NCI-H82 treated with DMSO at 0.1 percent for 48 hours (cell line): ENCODE measurements around the gene PPARGC1A.
A peak's percentile ranks its signal among the peaks of the same experiment; 100 is the strongest.

Experiments
- DNase-seq: peaks from one replicate; lab custom pipeline; 2025; ENCODE audit not compliant: unreplicated experiment; lab: John Stamatoyannopoulos, UW

Gene PPARGC1A

DNA sequence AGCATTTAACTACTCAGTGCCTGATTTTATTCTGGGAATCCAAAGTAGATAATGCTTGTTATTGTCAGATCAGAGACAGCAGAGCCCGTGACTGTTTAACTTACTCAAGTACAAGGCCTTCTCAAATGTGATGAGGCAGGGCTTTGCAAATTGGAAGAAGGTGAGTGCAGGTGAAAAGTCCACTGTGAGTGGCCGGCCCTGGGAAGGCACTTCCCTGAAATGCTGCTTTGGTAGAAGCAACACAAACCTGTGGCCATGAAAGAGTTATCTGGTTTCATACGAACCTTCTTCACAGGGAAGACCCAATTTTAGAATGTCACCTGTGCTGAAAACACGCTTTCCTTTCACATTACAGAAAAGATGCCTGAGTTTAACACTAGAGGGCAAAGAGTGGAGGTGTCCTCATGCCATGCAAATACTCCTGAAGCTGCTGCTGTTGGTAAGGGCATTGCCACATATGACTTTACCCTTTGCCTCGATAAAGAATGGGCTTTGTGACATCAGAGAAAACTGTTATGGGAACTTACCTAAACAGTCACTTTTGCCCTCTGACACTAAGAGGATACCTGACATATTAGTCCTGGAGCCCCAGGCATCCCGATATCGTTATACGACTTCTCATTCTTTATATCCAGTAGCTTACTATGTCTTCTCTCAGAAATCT lies 8.0 kb downstream of the PPARGC1A start:
- DNase-seq: no peak

DNA sequence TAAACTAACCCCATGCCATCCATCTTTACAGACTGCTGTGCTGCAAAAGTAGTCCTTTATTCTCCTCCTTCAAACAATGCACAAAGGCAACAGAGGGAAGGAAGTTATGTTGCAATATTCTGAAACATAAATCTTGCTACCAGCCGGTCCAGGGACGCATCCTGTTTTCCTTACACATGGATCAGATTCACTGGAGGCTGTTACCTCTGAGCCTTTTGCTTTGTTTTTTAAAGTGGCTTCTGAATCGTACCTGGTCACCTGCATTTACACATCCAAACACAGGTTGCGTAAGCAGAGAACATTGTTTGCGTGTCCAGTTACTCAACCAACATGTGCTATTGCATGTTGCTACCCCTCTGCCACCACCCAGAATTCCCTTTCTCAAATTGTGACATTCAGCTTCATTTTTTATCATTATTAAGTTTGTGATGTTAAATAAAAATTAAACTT lies 8.8 kb downstream of the PPARGC1A start:
- DNase-seq: no peak

DNA sequence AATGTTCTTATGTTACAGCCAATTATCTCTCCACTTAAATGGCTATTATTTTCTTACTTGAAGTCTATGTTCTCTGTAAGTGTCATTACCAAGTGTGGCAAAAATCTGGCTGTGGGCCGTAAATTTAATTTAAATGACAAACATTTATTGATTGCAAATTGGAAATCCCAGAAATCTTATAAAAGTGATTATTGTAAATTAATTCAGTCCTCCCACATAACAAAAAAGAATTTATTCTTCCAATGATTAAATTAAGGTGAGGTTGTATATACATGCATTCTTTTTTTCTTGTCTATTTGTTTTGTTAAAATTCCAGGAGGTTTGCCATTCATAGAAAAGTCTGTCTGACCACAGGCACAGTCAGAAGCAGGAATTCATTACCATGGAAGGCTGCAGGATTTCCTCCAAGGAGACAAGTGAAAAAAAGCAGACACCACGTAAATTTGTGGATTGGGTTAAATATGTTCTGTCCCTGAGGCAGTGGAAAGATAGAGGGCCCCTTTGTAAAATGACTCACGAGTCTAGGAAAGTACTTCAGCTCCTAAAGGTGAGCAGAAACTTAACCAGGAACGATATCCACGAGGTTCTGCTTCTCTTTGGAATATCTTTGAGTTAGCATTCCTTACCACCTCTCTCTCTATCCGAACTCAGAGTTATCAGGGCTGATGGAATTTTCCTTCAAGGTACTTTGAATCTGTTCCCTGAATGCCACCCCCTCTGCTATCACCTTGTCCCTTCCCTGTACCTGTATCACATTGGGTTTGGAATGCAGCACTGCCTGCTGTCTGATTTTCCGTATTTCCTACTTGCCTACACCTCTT lies 10.7 kb downstream of the PPARGC1A start:
- DNase-seq: no peak

DNA sequence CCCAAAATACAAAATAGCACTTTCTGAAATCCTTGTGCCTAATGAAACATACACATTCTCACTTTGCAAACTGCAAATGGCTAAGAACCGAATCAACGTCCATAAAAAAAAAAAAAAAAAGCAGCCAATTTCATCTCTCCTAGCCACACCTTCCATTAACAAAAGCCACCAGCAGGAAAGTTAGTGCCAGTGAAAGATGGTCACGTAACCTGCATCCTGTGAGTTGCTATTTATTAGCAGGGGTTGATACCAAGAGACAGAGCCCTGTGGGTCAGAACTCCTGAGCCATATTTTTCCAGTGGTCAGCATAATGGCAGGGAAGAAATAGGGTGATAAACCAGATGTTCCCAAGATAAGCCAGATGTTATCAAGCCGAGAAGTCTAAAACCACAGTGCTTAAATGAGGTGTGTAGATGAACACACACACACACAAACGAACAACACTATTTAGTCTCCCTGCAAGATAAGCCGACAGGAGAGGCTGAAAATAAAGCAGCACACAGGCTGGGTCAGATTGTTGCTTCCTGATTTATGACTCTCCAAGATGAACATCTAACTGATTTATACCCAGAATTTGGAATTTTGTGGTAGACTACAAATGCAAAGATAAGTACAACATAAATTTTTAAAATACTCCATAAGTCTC lies 11.5 kb downstream of the PPARGC1A start:
- no peak for DNase-seq

DNA sequence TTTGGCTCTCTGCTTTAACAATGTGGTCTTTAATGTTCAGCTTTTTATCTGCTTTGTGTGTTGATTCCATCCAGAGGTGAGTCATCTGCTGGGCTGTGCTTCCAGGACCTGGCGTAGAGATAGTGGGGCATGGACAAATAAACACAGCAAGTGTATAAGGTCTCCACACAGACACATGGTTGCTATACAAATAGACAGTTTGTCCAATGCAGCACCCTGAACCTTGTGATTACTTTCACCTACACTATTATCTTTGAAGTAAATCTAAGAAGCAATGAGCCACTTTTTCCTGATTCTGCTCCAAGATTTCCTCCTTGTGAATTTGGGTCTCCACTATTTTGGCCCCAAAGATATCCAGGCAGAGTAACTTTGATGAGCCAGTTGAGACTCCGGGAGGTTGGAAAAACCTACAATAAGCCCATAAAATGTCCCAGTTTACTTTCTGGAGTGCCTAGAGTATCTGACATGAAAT lies 12.1 kb downstream of the PPARGC1A start:
- DNase-seq: no peak

DNA sequence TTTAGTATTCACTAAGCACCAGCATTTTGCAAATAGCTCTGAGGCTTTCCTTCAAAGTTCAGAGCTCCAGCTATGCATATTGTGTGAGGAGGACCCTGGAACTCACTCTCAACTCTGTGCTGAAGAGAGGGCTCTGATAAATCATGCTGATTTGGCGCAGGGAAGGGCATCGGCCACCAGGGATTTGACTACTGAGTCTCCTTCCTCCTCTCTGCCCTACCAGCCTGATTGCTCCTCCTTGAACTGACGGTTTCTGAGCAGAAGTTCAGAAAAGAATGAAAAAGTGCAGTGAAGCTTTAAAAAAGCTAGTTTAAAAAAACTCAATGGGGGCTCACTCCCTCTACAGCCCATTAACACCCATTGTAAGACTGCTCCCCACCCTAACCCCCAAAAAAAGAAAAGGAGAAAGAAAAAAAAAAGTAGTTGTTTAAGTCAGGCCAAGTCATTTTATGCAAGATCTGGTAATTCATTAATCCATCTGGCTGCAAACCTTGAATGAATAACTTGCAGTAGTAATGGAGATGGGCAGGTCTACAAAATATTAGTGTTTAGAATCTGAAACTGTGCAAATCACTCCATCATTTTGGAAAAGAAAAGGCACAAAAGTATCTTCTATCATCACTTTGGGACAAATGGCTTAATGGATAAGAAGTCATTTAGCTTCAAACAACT lies 13.3 kb downstream of the PPARGC1A start:
- no peak for DNase-seq

DNA sequence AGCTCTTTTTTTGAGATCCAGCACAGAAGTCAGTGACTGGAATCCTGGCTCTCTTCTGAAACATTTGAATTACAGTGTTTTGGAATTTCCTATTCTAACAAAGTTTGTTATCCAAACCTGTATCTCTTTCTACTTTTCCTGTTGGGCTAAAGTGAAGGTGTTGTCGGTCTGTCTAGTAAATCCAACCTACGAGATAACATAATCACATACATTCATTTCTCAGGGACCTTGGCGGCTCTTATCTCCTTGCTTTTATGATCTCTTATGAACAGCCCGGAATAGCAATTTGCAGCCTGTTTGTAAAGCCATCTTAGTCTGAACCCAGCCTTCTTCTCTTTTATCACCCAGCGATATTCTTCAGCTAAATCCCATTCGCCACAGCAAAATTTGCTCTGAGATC lies 14.5 kb downstream of the PPARGC1A start:
- no peak for DNase-seq

DNA sequence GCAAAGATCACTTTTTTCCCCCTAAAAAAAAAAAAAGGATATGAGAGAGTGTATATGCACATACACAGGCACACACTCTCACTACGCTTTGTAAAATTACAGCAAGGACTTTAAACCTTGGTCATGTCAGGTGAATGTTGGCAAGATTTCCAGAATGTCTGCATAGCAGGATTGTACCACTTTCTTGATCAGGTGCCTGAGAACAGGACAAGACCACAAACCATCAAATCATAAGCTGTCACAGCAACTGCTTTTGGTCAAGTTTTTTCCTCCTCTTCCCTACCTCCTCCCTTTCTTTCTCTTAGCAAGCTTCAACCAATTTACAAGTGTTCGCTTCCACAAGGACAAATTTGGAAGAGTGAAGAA lies 15.3 kb downstream of the PPARGC1A start:
- no peak for DNase-seq

DNA sequence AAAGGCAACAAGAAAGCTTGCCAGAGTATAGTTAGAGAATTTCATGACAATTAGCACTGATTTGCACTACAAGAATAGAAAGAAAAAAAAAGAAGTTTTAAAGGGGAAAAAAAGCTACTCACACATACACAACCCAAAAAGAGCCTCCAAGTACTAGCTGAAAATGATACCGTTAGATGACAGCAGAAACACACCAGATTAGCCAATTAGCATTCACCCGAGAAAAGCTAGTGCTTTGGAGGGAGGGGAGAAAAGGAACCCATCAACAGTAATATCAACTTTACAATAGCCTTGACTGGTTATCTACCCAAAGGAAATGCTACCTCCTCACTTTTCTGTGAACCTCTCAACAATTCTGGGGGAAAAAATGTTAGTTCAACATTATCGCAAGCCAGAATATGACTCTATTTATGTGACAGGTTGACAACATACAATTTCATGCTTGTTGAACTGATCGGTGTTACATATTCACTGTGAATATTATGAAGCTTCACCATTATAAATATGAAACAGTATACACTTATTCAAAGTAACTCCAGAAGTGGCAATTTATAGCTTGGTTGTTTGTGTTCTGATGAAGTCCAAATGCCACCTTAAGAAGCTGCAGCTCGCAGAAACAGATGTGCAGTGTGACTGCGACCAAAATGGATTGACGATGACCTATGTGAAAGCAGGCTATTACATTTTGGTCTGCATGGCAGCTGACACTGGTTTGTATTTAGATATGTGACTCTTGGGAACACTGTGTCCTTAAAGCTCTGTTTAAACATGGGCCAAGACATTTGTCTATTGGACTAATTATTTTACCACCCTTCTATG lies 15.9 kb downstream of the PPARGC1A start:
- DNase-seq: no peak

DNA sequence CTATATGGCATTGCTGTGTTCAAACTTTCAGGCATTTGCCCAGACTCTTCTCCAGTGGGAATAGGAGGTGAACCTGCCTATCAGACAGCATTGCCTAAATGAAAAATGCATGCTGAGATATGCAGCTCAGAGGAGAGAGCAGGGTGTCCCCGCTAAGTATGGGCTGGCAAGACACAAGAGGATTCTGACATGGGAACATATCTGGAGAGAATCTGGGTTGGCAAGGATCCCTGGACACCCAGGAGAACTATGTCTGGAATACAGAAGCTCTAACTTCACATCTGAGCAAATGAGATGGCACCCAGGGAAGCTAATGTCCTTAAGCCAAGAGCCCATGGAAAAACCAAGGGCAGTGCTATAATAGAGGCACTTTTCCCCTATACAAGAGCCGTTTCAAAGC lies 18.4 kb downstream of the PPARGC1A start:
- no peak for DNase-seq

DNA sequence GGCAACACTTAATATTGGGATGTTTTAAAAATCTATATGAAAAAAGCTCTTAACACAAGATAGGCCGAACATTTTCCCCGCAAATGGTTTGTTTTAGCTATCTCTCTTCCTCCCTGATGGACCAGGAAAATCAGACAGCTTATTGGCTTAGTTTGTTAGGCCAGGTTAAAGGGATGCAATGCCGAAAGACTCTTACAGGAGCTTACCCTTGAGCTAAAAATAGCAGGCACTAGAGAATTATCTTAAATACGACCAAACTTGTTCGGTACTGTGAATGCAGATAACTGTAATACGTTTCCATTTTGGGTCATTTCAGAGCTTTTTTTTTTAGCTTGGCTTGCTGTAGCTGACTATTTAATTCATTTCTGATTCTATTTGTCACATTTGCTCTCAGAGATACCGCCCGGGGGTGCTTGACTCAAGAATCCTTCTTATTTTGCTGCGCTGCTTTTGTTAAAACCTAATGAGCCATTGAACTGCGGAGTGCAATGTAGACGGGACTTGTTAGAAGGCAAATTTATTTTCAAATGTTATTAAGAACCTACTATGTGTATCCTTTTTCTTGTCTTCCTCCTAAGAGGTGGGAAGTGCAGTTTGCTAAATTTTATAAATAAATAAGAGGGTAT lies 23.3 kb downstream of the PPARGC1A start:
- peak; percentile 9 for DNase-seq

DNA sequence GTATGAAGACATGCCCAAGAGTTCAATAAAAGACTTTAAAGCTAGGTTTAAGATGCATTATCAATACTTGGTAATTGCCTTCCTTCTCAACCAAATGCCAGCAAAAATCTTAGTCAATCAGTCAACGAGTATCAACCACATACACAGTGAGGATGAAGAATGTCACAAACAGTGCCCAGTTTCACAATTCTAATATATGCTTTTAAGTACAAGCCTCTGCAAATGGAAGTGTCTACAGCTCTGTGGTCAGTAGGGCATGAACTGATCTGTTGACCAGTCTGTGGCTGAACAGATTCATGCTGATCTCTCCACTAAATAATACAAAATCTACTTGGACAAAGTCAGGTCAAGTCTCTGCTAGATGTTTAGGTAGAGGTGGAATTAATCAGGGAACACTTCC lies 27.9 kb downstream of the PPARGC1A start:
- DNase-seq: no peak

DNA sequence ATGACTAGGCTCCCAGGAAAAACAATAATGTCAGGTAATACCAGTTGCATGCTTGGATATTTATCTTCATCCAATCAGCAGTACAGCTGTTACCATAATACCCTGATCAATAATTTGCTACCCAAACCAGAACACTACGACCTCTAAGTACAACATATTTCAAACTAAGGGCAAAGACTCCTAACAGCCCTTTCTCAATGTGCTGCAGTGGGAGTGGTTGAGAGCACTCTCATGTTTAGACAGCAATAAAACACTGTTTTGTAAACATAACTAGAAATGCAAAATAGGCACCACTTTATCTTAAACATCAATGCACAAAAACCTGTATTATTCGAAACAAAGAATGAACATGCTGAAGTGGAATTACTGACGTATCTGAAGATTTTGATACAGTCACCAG lies 28.9 kb downstream of the PPARGC1A start:
- no peak for DNase-seq

DNA sequence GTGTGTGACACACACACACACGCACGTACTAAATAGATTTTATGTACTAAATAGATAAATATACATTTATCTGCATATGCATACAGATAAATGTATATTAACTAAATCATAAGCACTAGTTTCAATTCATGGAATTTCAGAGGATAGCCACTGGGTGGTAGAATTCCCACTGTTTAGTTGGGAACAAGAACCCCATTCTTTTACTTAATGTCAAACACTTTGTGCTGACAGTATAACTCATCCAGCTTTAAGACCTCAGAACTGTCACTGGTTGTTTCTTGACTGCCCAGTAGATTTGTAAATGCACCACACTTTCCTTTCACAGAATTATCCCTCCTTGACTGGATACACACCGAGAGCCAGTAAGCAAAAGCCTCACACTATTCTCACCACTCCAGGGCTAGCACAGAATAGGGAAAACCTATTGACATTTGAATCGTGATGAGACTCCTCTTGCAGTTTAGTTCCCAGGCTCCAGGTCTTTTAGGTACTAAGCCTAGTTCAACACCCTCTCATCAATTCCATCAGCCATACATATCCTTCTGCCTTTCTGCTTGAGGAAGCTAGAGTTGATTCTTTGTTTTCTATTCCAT lies 32.4 kb downstream of the PPARGC1A start:
- DNase-seq: no peak

DNA sequence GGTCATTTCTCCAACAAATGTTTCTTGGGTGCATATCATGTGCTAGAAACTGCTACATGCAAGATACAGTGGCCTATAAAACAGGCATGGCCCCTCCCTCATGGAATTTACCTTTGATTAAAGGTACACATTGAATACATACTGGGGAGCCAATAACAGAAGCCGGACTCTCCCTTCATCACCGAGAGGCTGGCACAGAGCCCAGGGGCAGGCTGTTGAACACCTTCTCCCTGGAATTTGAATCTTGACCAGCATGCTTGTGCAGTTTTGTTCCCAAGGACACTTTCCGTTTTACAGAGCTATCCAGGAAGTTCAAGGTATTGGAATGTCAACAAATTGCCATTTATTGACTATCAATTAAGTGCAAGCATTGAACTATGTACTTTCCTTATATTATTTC lies 33.2 kb downstream of the PPARGC1A start:
- no peak for DNase-seq

DNA sequence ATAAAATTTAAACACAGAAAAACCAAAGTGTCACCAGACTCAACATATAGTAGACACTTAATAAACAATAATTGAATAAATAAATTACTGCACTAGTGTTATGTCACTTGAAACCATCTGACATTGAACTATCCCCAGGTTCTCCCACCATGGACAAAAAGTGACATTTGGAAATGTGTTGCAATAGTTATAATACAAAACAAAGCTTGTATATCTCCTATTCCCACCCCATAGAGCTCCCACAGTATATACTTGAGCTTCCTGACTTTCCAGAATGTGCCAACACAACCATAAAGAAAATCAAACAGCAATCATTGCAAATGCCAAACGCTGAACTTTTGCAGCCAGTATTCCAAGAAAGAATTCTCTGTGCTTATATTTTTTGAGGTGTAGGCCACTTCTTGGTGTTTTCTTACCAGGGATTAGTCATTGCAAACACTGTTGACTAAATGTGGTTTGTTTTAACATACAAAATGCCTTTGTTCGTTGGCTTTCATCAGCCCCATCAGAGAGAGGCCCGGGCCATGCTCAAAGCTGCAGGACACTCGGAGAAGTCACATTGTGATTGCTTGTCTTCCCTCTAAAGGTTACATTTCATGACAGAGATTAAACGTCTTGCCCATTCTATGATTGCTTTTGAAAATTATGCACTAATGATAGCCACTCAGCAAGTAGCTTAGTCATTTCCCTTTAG lies 33.8 kb downstream of the PPARGC1A start:
- no peak for DNase-seq

DNA sequence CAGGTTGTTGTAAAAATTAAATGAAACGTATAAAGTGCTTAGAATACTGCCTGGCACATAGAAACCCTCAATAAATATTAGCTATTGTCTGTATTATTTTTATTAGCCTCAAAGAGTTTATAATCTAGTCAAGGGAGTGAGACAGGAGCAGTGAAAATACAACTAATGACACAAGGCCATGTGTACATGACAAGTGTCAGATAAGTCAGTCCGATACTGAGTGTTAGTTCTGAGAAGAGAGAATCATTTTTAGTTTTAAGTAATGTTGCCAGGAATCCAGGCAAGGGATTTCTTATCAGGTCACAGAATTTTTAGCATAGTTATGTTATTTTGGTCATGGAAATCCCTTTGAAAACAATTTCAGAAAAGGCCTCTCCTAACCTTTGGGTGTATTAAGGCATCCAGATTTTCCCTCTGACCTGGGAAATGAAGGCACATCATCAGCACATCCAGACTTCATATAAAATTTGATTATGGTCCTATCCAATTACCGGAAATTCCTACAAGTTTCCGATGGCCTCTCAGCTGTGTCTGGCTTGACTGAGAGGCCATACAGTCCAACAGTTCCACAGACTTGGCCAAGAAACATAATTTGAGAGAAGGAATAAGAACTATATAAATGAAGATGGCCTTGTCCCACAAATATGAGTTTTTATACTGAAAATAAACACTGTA lies 35.7 kb downstream of the PPARGC1A start:
- no peak for DNase-seq

DNA sequence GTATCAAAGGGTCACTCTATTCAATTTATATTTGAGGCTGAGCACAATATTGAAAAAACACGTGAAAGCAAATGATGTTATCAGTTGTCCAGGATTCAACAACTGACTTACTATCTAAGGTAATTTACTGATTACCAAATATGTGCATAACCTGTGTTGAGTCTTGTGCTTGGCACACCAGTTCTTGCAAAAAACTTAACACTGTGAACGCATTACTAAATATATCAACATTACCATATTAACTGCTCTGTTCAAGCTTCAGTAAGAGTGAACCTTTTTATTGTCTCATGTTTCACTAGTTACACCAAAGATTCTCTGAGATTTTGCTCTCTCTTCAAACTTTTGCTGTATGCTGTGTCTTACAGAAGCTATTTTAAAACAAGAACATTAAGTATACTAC lies 38.4 kb downstream of the PPARGC1A start:
- no peak for DNase-seq

DNA sequence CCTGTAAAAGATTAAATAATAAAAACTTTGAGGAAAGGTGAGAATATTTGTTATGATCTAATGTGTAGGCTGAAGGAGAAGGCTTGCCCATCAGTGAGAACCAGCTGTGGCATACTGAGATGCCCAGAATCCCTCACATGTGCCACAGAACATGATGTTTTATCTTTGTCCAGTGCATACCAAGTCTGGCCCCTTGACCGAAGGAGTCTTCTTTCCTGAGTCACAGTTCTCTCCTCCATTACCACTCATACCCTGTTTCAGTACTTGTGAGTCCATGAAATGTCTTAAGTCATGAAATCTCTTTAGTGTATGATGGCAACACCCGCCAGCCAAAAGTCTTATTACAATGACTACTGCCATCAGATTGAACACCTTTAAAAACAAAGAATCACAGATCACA lies 42.7 kb downstream of the PPARGC1A start:
- DNase-seq: no peak
